GM21825 (cell line): ENCODE measurements around the gene MYO18A.
"Not testable (repeated sequence)": the region's sequence is repeated elsewhere in the genome, so short reads cannot be mapped to it uniquely, and the experiment has no call there.

ENCODE experiments used
- ATAC-seq: cut with Tn5 transposase; IDR thresholded peaks from one replicate; pipeline ENCODE4 v1.9.1; 2021; ENCODE audit warnings: mild to moderate bottlenecking, moderate library complexity; ENCODE audit not compliant: unreplicated experiment

The MYO18A gene

DNA sequence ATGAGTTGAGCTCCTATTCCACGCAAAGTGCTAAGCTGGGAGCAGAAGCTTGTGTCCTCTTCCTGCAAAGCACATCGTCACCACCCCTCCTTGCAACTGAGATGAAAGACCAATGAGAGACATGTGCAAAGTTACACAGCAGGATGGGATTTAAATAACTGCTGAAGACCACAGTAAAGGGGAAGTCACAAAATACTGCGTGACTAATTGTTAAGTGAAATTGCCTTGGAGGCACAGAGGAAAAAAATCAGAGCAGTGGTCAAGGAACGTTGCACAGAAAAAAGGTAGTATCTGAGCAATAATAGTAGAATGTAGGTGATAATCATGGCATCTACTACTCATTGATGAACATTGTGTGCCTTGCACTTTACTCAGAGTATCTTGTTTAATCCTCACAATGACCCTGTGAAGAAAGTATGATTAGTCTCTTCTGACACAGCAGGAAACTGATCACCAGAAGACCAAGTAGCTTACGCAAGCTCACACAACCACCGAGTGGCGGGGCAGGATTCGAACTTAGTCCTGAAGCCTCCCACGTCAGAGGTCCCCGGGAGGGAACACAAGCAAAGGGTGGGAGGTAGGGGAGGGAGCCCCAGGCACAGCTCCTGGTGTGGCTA, 15.4 kb upstream of the MYO18A start:
- no peak for ATAC-seq

DNA sequence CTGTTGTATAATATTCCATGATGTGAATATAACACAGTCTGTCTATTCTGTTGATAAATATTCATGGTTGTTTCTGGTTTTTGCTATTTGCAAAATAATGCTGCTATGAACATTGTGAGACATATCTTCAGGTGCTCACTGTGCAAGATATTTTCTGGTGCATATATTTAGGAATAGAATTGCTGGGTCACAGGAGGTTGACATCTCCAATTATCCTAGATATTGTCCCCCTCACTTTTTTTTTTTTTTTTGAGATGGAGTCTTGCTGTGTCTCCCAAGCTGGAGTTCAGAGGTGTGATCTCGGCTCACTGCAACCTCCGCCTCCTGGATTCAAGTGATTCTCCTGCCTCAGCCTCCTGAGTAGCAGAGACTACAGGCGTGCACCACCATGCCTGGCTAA, 14.5 kb upstream of the MYO18A start:
- no peak for ATAC-seq

DNA sequence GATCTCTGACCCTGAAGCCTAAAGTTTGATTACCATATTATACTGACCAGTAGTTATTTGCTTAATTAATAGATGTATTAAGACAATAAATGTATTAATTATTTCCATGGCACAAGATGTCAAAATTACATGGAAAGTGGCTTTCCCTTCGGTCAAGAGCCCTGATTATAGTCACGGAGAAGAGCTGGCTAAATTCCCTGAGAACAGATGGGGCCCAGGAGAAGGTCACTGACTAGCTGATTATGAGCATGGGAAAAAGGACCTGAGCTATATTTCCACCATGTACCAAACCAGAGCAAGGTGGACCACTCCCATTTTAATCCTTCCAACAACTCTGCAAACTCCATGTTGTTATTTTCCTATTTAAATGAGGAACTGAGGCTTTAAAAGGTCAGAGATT, 12.9 kb upstream of the MYO18A start:
- ATAC-seq = no peak

DNA sequence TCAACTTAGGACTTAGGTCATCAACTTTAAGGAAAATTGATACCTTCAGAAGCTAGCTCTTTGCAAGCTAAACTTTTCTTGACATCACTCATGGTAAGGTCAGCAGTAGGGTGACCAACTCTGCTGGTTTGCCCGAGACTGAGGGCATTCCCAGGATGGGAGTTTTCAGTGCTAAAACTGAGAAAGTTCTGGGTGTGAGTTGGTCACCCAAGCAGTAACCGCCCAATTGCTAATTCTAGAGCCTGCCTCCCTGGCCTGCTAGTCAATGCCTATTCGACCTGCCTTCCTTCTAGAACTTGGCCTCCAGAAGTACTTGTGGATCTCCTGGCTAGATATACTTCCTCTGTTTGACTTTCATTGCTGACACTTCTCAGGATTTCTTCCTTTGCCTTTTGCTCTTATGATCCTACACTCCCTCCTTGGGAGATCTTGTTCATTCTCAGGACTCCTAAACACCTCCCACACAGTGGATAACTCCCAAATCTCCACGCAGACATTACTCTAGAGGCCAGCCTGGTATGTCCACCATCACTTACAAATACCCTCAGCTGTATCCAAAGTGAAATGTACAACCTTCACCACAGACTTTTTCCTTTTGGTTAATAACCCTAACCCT, 10.5 kb upstream of the MYO18A start:
- no peak for ATAC-seq

DNA sequence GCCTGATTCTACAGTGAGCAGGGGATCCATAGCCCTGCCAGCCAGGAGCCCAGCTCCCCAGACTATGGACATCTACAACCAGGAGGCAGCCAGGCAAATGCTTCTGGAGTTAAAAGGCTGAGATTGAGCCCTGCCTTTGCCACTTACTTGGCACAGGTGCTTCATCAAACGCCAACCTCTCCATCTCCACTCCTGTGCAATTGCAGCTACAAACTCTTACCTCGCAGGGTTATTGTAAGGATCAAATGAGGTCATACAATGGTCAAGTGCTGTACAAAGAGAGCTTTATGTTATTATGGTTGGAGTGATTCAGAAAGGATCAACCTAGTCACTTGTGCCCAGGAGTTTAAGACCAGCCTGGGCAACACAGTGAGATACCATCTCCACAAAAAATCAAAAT, 9.8 kb upstream of the MYO18A start:
- no peak for ATAC-seq

DNA sequence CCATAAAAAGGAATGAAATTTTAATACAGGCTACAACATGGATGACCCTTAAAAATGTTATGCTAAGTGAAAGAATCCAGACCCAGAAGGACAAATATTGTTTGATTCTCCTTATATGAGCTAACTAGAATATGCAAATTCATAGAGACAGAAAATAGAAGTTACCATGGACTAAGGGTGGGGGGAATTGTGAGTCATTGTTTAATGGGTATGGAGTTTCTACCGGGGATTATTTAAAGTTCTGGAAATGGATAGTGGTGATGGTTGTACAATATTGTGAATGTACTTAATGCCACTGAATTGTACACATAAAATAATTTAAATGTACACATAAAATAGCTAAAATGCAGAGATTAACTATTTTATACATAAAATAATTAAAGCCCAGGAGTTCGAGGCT, 9.2 kb upstream of the MYO18A start:
- ATAC-seq = no peak

DNA sequence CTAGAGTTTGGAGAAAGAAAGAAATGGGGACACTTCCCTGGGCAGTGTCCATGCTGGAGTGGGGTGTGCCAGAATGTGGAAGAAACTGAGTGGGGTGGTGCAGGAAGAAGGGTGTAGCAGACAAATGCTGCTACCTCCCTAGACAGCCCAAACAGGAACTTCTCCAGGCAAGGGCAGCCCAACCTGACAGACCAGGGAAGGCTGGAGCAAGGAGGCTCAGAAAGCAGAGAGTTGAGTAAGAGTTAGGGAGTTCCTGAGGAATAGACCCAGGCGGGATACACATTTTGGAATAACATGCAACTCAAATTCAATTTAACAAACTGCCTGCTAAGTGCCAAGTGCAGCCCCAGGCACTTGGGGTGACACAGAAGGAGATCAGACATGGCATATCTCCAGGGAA, 1.0 kb upstream of the MYO18A start:
- ATAC-seq = no peak

DNA sequence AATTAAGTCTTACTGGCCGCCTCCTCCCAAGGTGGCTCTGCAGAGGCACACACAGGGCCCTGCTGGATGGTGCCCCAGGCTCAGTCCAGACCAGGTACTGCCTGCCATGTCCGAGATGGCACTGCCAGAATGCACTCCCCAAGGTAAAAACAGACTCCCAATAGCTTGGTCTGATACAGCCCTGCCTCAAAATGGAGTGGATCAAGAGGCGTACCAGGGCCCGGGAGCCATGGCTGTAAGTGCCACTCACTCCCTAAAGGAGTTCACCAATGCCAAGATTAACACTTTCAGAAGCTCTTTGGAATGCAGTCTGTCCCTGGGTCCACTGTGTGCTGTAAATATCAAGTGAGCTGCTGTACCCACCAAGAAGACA, 576 bp upstream of the MYO18A start:
- ATAC-seq = no peak

DNA sequence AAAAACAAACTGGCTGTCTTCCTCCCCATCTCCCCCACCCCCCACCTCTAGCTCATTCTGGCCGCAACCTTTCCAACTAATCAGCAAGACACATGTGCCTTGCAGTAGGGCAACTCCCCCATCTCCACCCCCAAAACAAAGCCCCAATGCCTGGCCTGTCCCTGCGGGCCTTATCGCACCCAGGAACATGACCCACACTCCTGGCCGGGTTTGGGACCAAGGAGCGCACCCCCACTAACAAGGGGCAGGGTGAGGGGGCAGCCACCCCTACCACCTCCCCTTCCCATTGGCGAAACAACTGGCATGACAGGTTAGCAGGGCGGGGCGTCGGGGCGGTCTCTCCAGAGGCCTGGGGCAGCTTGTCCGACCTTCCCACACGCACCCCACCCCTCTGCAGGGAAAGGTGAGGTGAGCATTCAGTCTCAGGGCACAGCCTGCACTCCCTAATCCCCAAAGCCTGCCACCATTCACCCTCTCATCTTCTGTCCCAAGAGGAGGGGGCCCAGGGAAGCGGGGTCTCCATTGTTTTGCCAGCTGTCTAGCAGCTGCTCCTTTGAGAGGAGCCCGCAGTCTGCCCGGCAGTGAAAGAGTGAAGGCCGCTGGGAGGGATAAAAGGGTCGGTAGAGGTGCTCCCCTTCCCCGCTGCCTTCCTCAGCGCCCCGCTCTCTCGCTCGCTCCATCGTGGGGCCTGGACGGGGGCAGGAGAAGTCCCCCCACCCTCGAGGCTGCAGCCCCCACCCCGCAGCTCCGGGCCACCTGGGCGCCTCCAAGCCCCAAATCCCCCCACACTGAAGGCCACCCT, 765 bp downstream of the MYO18A start:
- ATAC-seq = no peak

DNA sequence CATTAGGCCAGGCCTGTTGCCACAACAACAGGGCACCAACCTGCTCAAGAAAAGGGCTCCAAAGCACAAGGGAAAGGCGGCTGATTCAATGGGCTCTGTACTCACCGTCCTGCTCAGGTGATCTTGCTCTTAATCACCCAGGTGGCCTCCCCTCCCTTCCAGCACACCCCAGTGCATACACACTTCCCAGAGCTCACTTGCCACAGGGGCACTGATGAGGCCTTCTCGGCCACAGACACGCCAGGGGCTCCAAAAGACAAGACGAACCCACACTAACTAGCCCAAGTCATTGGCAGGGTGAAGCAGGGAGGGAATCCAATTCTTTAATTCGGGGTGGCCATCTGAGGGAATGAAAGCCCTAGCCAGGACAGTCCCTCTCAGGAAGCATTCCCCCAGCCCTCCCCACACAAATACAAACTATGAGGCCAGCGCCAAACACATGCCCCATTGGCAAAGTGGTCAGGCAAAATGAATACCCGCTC, 1.4 kb downstream of the MYO18A start:
- no peak for ATAC-seq

DNA sequence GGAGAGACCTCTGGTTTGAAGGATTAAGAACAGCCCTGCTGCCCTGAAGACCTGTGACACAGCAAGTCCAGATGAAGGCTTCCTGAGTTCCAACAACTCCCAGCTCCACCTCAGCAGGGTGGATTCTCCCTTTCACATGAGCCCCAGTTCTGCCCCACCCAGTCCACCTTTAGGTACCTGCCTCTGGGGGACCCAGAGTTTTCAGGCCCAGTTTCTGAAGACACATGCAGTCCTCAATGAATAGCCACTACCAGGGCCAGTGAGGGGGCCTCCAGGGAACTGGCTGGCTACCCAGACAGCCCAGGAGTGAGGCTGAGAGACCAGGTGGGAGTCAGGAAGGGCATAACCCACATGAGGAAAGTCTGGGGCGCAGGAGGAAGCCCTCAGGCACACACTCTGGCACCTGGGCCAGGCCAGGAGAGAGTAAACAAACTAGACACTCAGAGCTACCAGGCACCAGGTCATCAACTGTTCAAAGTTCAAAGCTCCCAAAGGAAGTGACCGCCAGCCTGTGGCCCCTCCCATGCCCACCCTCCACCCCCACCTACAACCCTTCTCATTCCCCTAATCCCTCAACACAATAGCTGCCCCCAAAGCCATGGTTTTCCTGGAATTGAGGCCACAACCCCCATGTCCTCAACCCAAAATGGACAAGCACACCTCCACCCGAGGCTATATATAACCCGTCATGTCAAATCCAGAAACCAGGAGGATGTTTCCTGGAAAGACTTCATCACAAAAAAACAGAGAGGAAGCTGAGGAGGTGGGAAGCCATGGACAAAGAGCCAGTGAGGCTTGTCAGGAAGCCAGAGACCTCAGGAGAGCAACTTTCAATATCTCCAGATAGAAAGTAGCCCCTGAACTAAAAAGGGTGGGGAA, 2.1 kb downstream of the MYO18A start:
- no peak for ATAC-seq

DNA sequence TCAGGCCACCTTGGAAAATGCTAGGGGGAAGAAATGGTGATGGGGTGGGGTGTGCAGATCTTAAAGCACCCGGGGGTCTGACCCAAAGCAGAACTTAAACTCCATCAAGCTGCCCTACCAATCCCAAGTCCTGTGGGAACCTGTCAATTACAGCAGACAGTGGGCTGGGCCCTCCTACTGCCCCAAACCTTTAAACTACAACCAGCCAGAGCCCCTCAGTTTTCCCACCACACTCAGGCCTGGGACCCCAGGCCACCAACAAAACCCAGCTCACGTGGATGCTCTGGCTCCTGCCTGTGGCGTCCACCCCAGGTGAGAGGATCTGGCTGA, 2.7 kb downstream of the MYO18A start:
- ATAC-seq = no peak

DNA sequence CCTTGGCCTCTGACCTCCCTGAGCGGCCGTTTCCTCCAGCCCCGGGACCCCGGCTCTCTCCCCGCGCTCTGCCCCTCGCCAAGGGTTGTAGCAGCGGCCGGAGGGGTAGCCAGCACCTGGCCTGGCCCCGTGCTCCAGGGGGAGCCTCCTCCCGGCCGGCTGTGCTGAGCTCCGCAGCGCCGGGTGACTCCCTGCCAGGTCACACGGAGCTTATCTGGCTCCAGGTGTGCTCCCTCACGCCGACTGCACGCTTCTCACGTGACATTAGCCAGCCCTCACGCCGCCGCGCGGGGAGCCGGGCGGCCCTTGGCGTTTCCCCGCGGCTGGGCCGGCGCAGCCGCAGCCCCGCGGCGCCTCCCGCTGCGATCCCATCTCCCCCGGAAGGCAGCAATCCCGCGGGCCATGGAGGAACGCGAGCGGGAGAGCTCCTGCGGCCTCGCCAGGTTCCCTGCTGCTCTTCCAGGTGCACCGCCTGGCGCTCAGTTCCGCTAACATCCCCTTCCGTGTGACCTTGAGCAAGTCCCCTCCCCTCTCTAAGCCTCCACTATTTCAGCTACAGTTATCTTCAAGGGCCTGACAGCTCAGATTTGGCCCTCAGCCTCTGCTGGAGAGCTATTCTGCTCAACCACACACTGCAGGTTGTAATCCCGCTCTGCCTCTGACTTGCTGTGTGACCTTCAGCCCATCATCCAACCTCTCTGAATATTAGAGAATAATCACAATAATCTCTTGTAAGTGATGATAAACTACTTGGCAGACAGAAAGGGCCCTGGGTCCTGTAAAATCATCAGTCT, 3.4 kb downstream of the MYO18A start:
- no peak for ATAC-seq

DNA sequence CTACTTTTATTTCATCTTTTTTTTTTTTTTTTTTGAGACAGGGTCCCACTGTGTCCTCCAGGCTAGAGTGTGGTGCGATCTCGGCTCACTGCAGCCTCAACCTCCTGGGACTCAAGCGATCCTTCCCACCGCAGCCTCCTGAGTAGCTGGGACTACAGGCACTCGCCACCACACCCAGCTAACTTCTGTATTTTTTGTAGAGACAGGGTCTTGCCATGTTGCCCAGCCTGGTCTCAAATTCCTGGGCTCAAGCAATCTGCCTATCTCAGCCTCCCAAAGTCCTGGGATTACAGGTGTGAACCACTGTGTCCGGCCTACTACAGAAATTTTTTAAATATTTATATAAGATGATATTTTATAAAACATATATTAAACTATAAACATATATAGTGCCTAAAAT, 4.8 kb downstream of the MYO18A start:
- ATAC-seq = no peak

DNA sequence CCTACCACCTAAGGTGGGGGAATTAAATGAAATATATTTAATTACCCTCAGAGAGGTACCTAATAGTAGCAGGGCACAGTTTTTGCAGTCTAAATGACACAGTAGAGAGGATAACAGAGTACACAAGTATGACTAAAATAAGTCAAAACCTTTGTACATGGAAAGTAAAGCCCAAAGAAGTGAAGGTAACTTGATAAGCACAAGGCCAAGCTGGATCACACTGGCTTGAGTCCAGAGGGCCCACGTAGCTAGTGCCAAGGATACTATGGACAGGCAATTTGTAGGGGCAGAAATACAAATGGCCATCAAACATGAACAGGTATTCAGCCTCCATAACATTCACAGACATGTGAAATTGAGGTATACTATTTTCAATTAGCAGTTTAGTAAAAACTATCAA, 7.6 kb downstream of the MYO18A start:
- ATAC-seq = no peak

DNA sequence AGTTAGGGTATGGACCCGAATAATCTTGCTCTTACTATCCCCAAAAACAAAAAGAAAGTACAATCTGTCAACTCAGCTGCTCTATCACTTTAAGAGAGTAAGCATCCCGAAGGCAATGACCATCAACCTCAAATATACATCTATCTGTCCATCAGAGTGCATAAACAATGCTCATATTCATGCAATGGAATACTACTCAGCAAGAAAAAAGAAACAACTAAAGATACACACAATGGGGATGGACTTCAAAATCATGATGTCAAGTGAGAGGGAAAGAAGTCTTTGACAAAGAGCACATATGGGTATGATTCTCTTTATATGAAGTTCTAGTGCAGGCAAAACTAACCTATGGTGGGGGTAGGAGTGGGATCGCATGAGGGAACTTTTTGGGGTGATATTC, 9.5 kb downstream of the MYO18A start:
- ATAC-seq = no peak

DNA sequence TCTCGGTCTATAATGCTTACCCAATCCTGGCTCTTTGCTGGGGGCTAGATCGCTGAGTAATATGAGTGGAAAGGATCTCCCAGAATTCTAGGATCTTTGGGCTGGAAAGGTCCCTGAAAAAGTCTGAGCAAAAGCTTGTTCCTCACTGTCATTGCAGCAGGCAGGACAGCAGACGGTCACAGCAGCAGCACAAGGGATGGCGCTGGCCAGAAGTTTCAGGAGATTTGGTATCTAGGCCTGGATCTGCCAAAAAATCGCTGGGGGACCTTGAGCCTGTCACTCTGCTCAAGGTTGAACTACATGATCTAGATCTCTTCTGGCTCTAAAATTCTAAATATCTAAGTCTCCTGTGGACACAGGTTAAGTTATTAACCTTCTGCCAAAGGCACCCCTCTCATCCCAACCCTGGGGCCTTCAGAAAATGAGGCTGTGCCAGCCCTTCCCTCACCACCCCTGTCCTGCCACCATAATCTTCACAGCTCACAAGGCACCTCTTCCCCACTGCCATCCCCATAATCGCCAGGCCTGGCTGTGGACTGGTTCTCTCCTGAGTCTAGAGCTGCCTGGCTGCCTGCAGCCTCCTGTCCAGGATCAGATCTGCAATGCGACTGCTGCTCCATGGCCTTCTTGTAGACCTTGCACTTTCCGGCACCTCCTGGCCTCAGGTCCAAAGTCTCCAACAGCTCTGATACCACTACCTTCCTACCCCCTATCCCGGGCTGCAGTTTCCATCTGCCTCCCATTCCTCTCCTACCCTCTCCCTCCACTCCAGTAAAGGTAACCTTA, 10.2 kb downstream of the MYO18A start:
- no peak for ATAC-seq

DNA sequence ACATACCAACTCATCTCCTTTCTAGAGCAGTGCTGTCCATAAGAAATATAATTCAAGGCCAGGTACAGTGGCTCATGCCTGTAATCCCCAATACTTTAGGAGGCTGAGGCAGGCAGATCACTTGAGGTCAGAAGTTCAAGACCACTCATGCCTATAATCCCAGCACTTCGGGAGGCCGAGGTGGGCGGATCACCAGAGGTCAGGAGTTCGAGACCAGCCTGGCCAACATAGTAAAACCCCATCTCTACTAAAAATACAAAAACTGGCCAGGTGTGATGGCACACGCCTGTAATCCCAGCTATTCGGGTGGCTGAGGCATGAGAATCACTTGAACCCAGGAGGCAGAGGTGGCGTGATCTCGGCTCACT, 11.5 kb downstream of the MYO18A start:
- not testable (repeated sequence) for ATAC-seq

DNA sequence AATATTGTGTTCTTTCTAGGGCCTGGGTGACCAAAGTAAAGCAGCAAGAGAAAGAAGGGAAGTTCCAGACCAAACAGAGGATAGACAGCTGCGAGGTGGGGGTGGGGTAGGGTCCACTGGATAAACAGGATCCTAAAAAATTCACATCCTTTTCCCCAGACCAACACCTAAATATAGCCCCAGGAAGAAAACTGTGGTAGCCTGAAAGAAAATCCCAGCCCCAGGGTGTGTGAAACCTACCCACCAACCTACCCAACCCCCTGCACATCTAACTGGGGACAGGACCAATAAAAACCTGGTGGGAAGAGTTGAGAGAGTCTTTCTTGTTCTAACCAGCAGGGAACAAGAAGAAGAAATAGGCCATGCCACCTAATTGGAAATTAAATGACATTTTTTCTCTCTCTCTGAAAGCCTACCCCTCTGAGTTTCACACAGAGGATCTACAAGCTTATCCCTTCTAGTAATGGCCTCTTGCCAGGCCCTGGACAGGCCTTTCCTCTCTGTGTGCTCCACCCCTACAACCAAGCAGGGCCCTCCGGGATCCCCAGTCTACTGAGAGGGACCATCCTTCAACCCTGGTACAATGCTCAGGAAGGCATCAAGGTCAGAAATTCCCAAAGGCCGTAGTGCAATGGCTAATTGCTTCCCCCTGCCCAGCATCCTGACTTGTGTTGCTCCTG, 12.0 kb downstream of the MYO18A start:
- ATAC-seq = no peak
